Measurements from ENCODE around the gene ZCCHC8. TPM values are rescaled to one million over a fixed set of nuclear protein-coding genes. Genes with fewer than 3 reads are reported as not detected.

ZCCHC8 gene
- total and polyA plus RNA-seq, 2 donors (not counting 3 experiments of a cell fraction or from before 2014, with no cell fraction given), result 10.0 to 24.4 TPM

GRCh38 chr12:122517877-122518276, 17.1 kb upstream of the ZCCHC8 start:
- Histone ChIP-seq H3K4me2 (ENCODE audit: insufficient read depth, low read length) (no peak overlapping the region), H2AFZ (ENCODE audit: low read depth, low read length) (no peak overlapping the region), H3K9ac (replicated peaks; ENCODE audit: extremely low read depth, insufficient read depth, low read length) (no peak overlapping the region), H3K9me3 (replicated peaks; ENCODE audit: control insufficient read depth, insufficient read depth, low read length) (no peaks in the 10 kb centered on the region), H3K4me3 (replicated peaks in 1 of 3; ENCODE audit: insufficient read depth in 1 of 3, low read depth in 1 of 3, low read length in 3 of 3) (no peak overlapping the region), H3K27ac (ENCODE audit: insufficient read depth, low read depth, low read length) (no peak overlapping the region), H3K4me1 (ENCODE audit: control insufficient read depth, extremely low read depth, insufficient read depth, low read length) (peaks cover under 1% of the 10 kb centered on the region), H4K20me1 (replicated peaks; ENCODE audit: control insufficient read depth, extremely low read depth, insufficient read depth, low read length) (peaks cover 13% of the 10 kb centered on the region), H3K27me3 (ENCODE audit: control insufficient read depth in 2 of 2, insufficient read depth in 2 of 2, low read length in 2 of 2) (no peaks in the 10 kb centered on the region), H3K79me2 (ENCODE audit: control insufficient read depth, insufficient read depth, low read length) (peaks cover 82% of the 10 kb centered on the region), H3K36me3 (ENCODE audit: control insufficient read depth in 2 of 2, extremely low read depth in 1 of 2, insufficient read depth in 2 of 2, low read length in 2 of 2) (peaks cover 42 to 75% of the 10 kb centered on the region in 2 experiments), H3K9me1 (replicated peaks; ENCODE audit: control insufficient read depth, extremely low read depth, insufficient read depth, low read length) (no peaks in the 10 kb centered on the region)
- no peak for FAIRE-seq
- POLR2A ChIA-PET, result interaction anchor here (0.5 to 1.2 kb wide), 2 partner anchors 9 to 83 kb away, joined by 5 read pairs; partner anchors contain the start of genes KNTC1 and RSRC2
- BruUV-seq (replicated peaks), result no TSS peak
- dilution Hi-C loops (cut with MboI; ENCODE audit: extremely low pct_ligation_motif_present, low sequenced_read_pairs) (no loop called here), intact Hi-C loops (cut with micrococcal nuclease) (loop anchor here (2.0 kb wide), 1 partner anchor 15 kb away; no protein-coding TSS in a partner anchor)
- CTCF ChIA-PET, result no interaction called here
- DNase-seq (ENCODE audit: low read depth, low spot score), result no peak
- no peak for TF ChIP-seq EZH2 (IDR thresholded peaks at IDR 0.05; ENCODE audit: borderline replicate concordance, low read depth, low read length, severe bottlenecking)
- TF ChIP-seq POLR2A (IDR thresholded peaks at IDR 0.05; ENCODE audit: low read depth, low read length), result no peak
- TF ChIP-seq MYC (IDR thresholded peaks at IDR 0.05; ENCODE audit: low read depth, low read length), result no peak
- TF ChIP-seq FOS (IDR thresholded peaks at IDR 0.05; ENCODE audit: borderline replicate concordance, insufficient read depth, low read length), result no peak
- TF ChIP-seq CTCF (IDR thresholded peaks at IDR 0.05; ENCODE audit: extremely low read depth in 1 of 2, insufficient read depth in 1 of 2, low read depth in 1 of 2, low read length in 2 of 2), result no peak
- no peak for TF ChIP-seq GATA2 (IDR thresholded peaks at IDR 0.05; ENCODE audit: insufficient read depth, insufficient read length, low read depth, low read length)
- no peak for TF ChIP-seq JUN (IDR thresholded peaks at IDR 0.05; ENCODE audit: borderline replicate concordance, insufficient read depth, insufficient read length, low read depth)
- TF ChIP-seq POLR2AphosphoS5 (IDR thresholded peaks at IDR 0.05; ENCODE audit: insufficient read depth, low read depth, low read length), result no peak
- TF ChIP-seq MAX (IDR thresholded peaks at IDR 0.05; ENCODE audit: insufficient read depth, insufficient read length), result no peak
